DOHH2 (cell line): Measurements from ENCODE around the gene ATP4B.

Experiments
- H3F3A ChIP-seq: fragments of 200-600 bp; sonication (generic), shearing (Covaris generic); 2 replicates; pipeline ENCODE4 v1.6.0; 2016; ENCODE audit warnings: antibody characterized with exemption, mild to moderate bottlenecking; ENCODE audit not compliant: control insufficient read depth, insufficient read depth
- H3K27ac ChIP-seq: fragments of 200-600 bp; sonication (generic); 2 replicates; pipeline ENCODE4 v1.5.1; 2014; ENCODE audit warnings: low read depth, mild to moderate bottlenecking, low read length, moderate library complexity
- H3K27me3 ChIP-seq: fragments of 200-600 bp; sonication (generic); 2 replicates; pipeline ENCODE4 v1.6.1; 2014; ENCODE audit warnings: mild to moderate bottlenecking, low read length, mixed read lengths; ENCODE audit not compliant: control insufficient read depth
- H3K36me3 ChIP-seq: fragments of 200-600 bp; sonication (generic); 2 replicates; pipeline ENCODE4 v1.6.1; 2014; ENCODE audit warnings: mild to moderate bottlenecking, low read length, moderate library complexity, mixed read lengths; ENCODE audit not compliant: control insufficient read depth
- H3K4me1 ChIP-seq: fragments of 200-600 bp; sonication (generic); 2 replicates; pipeline ENCODE4 v1.6.1; 2014; ENCODE audit warnings: mild to moderate bottlenecking, low read length, mixed read lengths; ENCODE audit not compliant: control insufficient read depth
- H3K4me2 ChIP-seq: fragments of 200-600 bp; sonication (generic); 2 replicates; pipeline ENCODE4 v1.6.0; 2014; ENCODE audit warnings: mild to moderate bottlenecking, low read length, moderate library complexity
- H3K4me3 ChIP-seq: fragments of 200-600 bp; sonication (generic); 2 replicates; pipeline ENCODE4 v1.5.1; 2014; ENCODE audit warnings: mild to moderate bottlenecking, low read length, mixed read lengths
- H3K79me2 ChIP-seq: fragments of 200-600 bp; sonication (generic); 2 replicates; pipeline ENCODE4 v1.6.1; 2014; ENCODE audit warnings: mild to moderate bottlenecking, low read length, mixed read lengths; ENCODE audit not compliant: control insufficient read depth
- H3K9me2 ChIP-seq: fragments of 200-600 bp; sonication (generic); replicated peaks from 2 replicates; pipeline ENCODE4 v1.6.1; 2014; ENCODE audit warnings: mild to moderate bottlenecking, low read length, mixed read lengths; ENCODE audit not compliant: control insufficient read depth
- H3K9me3 ChIP-seq: fragments of 200-600 bp; sonication (generic); 2 replicates; pipeline ENCODE4 v1.6.1; 2014; ENCODE audit warnings: antibody characterized with exemption, low read length, mixed read lengths; ENCODE audit not compliant: control insufficient read depth, insufficient read depth
- H4K20me1 ChIP-seq: fragments of 200-600 bp; sonication (generic); 2 replicates; pipeline ENCODE4 v1.6.0; 2014; ENCODE audit warnings: low read depth, mild to moderate bottlenecking, antibody characterized with exemption, low read length, moderate library complexity; ENCODE audit not compliant: control insufficient read depth, insufficient read depth
- CTCF ChIP-seq: fragments of 200-600 bp; sonication (generic); IDR thresholded peaks from one replicate; pipeline ENCODE4 v1.5.1; 2014; ENCODE audit warnings: antibody characterized with exemption, mild to moderate bottlenecking, low read depth, low read length; ENCODE audit not compliant: poor library complexity, severe bottlenecking
- EZH2phosphoT487 ChIP-seq: fragments of 200-600 bp; sonication (generic); IDR thresholded peaks from 2 replicates; pipeline ENCODE4 v1.6.1; 2017; ENCODE audit warnings: borderline replicate concordance, mild to moderate bottlenecking, antibody characterized with exemption, low read length, moderate library complexity, mixed read lengths

ATP4B gene

GRCh38 chr13:113657851-113658741 is at the start of gene ATP4B:
ATP4B (minus strand) TSS chr13:113658198; CDS start chr13:113658144, 54 bp downstream.
- H3K27me3 ChIP-seq, result 0 out of 2 replicates have a peak, but pooled peaks cover 2% of the 10 kb centered on the region
- no peaks in the 10 kb centered on the region for H3K79me2 ChIP-seq
- no peak within 1 kb of the TSS for H3K4me2 ChIP-seq
- TF ChIP-seq CTCF (no peak), EZH2phosphoT487 (no peak)
- no peaks in the 10 kb centered on the region for H3F3A ChIP-seq
- H3K4me1 ChIP-seq, result no peaks in the 10 kb centered on the region
- no peaks in the 10 kb centered on the region for H3K9me3 ChIP-seq
- H3K27ac ChIP-seq, result no peak within 1 kb of the TSS
- no peaks in the 10 kb centered on the region for H3K36me3 ChIP-seq
- H3K9me2 ChIP-seq, result no peaks in the 10 kb centered on the region
- no peaks in the 10 kb centered on the region for H4K20me1 ChIP-seq
- H3K4me3 ChIP-seq, result no peak within 1 kb of the TSS

GRCh38 chr13:113672002-113672651 is 14.1 kb upstream of the ATP4B start:
- H3K4me3 ChIP-seq, result no peak overlapping the region
- TF ChIP-seq EZH2phosphoT487 (no peak), CTCF (no peak)
- no peaks in the 10 kb centered on the region for H3K36me3 ChIP-seq
- H3K79me2 ChIP-seq, result no peaks in the 10 kb centered on the region
- H3K4me1 ChIP-seq, result no peaks in the 10 kb centered on the region
- no peaks in the 10 kb centered on the region for H3K9me2 ChIP-seq
- H3K4me2 ChIP-seq, result no peak overlapping the region
- peaks cover 7% of the 10 kb centered on the region for H3K9me3 ChIP-seq
- no peaks in the 10 kb centered on the region for H3K27me3 ChIP-seq
- no peaks in the 10 kb centered on the region for H4K20me1 ChIP-seq
- H3F3A ChIP-seq, result no peaks in the 10 kb centered on the region
- no peak overlapping the region for H3K27ac ChIP-seq

- H3K36me3 ChIP-seq, result no peaks in the 10 kb centered on the region
- no peaks in the 10 kb centered on the region for H3K9me2 ChIP-seq
- H3K4me2 ChIP-seq, result no peak overlapping the region
- H3K4me3 ChIP-seq, result no peak overlapping the region
- no peaks in the 10 kb centered on the region for H3K79me2 ChIP-seq
- no peaks in the 10 kb centered on the region for H3F3A ChIP-seq
- no peaks in the 10 kb centered on the region for H3K4me1 ChIP-seq
- no peaks in the 10 kb centered on the region for H3K27me3 ChIP-seq
- TF ChIP-seq EZH2phosphoT487, result no peak
- no peak for TF ChIP-seq CTCF
- peaks cover 9% of the 10 kb centered on the region for H3K9me3 ChIP-seq
- H4K20me1 ChIP-seq, result no peaks in the 10 kb centered on the region
- no peak overlapping the region for H3K27ac ChIP-seq
Measured at GRCh38 chr13:113671066-113672001, 13.3 kb upstream of the ATP4B start.
